HuH-7.5 (cell line): Measurements from ENCODE around the gene ALAD.
"Not testable (repeated sequence)": the region's sequence is repeated elsewhere in the genome, so short reads cannot be mapped to it uniquely, and the experiment has no call there.

Source experiments
- DNase-seq: peaks from one replicate; pipeline ENCODE4 v3.0.0; 2011; ENCODE audit warnings: low spot score

ALAD gene

DNA sequence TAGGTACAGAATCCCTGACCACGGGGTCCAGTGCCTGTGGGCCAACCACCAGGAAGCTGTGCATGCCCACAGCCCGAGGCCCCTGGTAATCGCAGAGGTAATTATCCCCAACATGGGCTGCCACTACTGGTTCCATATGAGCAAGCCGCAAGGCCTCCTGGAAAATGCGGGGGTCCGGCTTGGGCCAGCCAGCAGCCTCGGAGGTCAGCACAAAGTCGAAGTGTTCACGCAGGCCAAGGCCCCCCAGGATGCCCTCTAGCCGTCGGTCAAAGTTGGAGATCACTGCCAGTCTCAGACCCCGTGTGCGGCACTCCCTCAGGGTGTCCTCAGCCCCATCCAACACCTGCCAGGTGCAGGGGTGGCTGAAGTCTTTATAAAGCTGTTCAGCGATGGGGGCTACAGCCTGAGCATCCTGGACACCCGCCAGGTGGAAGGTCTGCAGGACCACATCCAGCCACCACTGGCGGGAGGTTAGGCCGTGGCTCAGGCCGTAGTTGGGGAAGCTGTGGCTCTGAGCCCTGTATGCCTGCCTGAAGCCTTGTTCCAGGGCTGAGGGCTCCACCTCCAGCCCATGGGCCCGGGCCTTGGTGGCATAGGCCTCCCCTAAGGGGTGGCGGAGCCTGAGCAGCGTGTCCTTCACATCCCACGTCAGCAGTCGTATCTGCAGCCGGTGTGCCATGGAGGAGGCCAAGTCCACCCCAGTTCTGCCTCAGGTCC lies 27.2 kb downstream of the ALAD start:
- DNase-seq, result no peak

DNA sequence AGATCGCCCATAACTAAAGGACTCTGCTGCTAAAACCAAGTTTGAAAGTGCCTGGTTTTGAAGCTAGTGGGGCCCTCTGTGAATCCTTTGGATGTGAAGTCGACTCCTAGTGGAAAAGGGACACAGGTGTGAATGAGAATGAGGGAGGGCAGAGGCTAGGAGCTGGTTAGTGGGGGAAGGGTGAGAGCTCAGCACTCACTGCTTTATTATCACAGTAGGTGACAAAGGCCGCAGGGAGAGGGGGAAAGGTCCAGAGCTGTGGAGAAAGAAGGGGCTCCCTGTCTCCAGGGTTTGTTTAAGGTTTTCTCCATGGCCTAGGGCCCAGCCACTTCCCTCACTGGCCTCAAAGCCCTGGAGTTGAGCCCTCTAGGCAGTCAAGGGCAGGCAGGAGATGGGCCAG lies 27.8 kb downstream of the ALAD start:
- no peak for DNase-seq

DNA sequence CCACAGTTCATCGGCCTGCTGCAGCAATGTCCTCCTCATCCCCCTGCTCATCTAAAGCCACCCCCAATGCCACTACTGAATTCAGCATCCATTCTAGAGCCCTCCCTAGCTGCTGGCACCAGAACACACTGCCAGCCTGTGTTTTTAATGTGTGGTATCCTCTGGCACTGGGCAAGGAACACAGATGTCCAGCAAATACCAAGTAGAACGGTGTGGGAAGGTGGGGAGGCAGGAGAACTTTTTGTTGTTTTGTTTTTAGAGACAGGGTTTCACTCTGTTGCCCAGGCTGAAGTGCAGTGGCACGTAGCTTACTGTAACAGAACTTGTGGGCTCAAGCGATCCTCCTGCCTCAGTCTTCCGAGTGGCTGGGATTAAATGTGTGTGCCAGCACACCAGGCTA lies 29.0 kb downstream of the ALAD start:
- DNase-seq, result no peak

DNA sequence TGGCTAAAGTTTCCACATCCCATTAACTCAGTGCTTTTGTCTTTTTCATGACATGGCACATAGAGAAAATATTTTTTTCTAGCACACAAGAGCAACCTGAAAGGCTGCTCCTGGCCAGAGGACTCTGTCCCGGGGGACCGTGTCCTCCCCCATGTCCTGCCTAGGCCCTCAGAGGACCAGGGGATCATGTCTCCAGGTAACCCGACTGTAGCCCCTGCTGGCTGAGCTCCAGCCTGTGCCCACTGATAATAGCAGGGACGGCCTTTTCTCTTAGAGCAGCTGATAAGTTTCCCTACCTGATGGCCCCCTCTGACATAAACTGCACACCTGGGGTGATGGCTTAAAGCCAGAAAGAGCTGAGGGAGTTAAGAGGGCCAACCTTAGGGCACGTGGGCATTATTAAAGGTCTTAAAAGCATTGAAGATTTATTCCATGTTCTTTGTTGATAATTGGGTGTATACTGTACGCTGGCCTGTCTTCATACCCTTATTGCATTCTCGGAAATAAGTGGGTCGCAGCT lies 30.2 kb downstream of the ALAD start:
- no peak for DNase-seq

DNA sequence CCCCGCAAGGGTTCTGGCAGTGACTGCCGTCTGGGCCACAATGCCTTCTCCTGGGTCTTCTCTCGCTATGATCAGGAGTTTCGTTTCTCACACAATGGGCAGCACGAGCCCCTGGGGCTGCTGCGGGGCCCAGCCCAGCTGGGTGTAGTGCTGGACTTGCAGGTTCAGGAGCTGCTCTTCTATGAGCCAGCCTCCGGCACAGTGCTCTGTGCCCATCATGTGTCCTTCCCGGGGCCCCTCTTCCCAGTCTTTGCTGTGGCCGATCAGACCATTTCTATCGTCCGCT lies 31.3 kb downstream of the ALAD start:
- no peak for DNase-seq

DNA sequence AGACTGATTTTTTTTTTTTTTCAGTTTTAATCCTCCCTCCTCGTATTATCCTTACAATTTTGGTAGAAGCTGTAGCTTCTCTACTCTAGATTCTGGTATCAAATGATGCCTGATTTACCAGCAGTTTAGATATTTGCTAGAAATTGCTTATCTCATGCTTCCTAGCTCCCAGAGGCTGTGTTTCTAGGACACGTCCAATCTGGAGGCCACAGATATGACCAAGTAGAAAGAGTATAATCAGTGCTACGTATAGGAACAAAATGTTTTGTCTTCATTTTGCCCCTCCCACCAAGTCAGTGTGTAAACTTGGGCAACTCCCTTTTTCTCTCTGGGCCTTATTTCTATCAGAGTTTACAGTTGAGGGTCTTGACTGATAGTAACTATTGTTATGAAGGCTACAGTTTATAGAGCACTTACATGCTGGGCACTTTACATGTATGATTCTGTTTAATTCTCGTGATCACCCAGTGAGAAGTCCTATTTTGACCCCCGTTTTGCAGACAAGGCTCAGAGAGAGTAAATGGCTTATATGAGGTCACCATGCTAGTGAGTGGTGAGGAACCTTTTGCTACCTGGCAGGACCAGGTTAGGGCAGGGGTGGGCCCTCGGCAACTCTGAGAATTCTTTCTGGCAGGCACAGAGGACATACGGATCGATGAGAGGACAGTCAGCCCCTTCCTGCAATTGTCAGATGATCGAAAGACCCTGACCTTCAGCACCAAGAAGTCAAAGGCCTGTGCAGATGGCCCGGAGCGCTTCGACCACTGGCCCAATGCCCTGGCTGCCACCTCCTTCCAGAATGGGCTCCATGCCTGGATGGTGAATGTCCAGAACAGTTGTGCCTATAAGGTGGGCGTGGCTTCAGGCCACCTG lies 31.9 kb downstream of the ALAD start:
- no peak for DNase-seq

DNA sequence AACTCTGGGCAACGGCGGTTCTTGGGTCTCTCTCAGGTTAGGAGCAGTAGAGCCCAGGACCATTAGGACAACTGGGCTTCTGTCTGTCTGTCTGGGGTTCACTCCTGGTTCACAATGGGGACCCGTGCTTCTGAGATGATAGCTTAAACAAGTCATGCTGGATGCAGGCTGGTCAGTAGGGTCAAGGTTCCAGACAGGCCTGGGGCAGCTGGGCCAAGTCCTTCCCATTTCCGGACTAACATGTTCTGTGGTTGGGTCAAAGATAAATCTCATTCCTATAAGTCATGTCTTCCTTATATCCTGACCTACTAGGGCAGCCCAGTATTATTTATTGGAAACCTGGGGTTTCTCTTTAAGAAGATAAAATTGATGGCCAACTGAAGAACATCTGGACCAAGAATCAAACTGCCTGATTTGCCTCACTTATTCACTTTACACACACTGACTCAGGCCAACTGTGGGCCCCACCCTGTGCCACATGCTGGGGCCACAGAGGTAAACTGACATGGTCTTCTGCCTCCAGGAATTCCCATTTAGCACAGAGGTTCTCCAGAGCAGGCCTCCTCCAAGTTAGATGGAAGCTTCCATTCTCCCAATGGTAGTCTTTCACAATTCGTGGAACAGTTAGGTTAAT lies 32.6 kb downstream of the ALAD start:
- no peak for DNase-seq

DNA sequence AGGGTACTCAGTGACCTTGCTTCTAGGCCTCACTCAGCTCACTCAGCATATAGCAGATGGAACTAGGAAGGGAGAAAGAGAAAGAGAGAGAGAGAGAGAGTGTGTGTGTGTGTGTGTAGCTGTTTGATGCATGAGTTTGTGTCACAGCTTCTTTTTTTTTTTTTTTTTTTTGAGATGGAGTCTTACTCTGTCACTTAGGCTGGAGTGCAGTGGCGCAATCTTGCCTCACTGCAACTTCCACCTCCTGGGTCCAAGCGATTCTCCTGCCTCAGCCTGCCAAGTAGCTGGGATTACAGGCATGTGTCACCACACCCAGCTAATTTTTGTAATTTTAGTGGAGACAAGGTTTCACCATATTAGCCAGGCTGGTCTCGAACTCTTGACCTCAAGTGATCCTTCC lies 35.4 kb downstream of the ALAD start:
- not testable (repeated sequence) for DNase-seq

DNA sequence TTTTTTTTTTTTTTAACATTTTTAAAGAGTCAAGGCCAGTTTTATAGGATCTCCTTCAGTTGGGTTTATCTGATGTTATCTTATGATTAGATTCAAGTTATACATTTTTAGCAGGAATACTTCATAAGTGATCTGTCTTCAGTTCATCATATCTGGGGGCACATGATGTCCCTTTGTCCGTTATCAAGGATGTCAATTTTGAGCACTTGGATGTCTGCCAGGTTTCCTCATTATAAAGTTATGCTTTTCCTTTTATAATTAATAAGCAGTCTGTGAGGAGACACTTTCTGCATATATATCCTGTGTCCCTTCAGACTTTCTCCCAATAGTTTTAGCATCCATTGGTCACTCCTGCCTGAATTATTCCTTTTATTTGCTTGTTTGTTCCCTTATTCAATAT lies 36.1 kb downstream of the ALAD start:
- no peak for DNase-seq

DNA sequence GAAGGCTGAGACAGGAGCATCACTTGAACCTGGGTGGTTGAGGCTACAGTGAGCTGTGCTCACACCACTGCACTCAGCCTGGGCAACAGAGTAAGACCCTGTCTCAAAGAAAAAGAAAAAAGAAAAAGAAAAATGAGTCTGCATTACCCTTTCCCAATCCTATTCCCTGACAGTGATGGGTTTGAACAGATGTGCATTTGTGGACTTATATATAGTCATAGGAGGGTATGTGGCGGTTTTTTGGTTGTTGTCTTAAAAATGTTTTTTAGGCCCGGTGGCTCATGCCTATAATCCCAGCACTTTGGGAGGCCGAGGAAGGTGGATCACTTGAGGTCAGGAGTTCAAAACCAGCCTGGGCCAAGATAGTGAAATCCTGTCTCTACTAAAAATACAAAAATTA lies 37.7 kb downstream of the ALAD start:
- DNase-seq, result no peak

DNA sequence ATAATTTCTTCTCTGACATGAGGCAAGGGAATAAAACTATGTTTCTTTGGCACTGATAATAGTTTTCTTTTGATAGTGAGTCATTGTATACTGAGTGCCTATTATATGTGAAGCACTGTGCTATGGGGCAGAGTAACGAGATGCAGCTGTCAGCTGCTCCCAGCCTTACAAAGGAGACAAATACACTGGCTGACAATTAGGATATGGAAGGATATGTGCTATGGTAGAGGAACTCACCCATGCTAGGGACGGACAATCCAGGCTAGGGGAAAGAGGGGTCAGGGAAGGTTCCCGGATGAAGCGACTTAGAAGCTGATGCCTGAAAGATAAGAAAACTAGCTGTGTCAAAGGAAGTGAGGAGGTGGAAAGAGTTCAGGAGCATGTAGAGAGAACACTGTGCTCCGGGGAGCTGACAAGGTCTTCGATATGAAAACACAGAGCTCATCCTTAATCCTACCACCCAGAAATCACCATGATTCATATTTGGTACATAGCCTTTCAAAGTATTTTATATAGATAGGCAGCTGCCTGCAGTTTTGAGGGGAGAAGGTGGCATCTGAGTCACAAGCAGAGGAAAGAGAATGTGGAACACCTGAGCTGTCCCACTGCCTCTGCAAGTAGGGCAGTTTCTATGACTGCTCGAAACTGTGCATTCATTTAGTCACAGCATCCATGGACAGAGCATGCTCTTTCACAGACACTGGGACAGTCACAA lies 39.6 kb downstream of the ALAD start:
- no peak for DNase-seq

DNA sequence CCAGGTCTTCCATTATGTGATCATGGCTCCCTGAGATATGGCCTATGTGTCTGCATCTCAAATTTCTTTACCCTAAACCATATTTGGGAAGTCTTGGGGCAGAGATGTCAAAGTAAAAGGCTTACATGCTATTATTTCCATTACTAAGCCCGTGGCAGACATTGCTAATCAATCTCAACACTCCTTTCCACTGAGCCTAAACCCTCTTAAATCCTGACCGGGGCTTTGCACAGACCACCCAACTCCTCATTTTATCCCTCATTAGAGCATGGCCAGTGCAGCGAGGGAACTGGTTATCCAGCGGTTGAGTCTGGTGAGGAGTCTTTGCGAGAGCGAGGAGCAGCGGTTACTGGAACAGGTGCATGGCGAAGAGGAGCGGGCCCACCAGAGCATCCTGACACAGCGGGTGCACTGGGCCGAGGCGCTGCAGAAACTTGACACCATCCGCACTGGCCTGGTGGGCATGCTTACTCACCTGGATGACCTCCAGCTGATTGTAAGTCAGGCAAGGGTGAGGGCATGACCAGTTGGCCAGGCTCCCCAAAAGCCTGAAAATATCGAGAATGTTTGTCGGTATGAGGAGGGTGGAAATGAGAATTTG lies 40.7 kb downstream of the ALAD start:
- no peak for DNase-seq

DNA sequence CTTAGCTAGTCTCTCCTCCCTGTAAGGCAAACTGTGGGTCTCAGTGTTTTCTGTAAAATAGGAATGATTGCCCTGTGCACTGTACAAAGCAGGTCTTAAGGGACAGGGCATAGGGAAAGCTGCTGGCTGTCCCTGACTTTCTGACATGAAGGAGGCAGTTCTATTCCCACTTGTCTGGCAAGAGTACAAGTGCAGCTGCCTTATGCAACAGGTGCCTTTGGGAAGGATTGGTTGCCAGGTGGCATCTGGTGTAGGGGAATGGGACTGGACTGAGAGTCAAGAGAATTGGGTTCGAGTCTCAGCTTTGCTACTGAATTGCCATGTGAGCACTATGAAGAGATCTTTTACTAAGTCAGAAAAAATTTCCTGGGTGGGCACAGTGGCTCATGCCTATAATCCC lies 41.7 kb downstream of the ALAD start:
- DNase-seq, result no peak

DNA sequence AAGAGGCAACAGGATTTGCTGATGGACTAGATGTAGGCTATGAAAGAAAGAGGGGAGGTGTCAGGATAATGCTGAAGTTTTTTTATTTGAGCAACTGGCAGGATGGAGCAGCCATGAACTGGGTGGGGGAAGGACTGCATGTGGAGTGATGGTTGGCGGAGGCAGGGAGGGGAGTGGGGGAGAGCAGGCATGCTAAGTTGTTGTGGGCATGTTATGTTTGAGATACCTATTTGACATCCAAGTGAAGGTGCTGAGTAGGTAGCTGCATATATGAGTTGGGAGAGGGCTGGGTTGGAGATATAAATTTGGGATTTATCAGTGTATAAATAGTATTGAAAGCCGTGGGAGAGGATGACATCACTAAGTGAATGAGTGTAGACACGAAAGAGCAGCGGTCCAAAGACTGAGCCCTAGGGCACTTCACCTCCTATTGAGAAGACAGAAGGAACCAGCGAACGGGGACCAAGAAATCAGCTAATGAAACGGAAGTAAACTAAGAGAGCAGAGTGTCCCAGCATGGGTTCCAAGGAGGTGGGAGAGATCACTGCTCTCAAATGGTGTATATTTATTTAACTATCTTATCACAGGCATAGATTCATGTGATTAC lies 44.3 kb downstream of the ALAD start:
- DNase-seq, result no peak

DNA sequence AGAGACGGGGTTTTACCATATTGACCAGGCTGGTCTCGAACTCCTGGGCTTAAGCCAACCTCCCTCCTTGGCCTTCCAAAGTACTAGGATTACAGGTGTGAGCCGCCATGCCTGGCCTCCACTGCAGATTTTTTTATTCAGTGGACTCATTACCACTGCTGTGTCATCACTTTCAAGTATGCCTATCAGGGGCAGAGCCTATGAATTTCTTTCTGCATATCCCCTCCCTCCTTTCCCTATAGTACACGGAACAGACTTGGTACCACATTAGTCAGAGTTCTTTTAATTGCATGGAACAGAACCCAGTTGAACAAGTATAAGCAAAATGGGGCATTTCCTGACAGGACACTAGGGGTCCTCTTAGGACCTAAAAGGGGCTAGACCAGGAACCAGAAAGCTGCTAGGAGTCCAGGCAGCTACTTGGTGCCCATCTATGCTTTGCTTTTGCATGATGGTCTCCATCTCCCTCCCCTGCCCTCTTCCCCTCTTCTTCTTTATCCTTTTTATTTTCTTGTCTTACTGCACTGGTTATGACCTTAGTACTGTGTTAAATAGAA lies 46.0 kb downstream of the ALAD start:
- no peak for DNase-seq

DNA sequence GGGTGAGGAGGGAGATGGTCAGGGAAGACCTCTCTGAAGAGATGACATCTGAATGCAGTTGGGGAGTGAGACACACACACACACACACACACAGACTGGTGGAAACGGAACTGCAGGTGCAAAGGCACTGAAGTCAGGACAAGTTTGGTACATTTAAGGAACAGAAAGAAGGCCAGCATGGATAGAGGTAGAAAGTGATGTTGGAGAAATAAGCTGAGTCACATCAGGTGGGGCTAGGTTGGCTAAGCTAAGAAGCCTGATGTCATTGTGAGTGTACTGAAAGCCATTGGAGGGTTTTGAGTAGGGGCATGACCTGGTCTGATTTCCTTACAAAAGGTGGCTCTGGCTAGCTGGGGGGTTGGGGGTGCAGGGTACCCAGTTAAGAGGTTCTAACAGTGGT lies 48.7 kb downstream of the ALAD start:
- no peak for DNase-seq

DNA sequence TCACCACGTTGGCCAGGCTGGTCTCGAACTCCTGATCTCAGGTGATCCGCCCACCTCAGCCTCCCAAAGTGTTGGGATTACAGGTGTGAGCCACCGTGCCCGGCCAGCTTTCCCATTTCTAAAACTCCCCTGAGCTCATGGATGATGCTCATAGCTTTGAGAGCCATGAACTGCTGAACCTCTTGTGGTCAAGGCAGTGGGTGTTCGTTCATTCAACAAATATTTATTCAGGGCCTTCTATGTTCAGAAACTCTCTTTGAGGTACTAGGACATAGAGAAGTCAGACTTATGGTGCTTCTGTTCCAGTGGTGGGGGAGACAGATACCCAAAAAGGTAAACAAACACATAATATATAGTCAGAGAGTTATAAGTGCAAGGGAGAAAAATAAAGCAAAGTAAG lies 49.1 kb downstream of the ALAD start:
- no peak for DNase-seq

DNA sequence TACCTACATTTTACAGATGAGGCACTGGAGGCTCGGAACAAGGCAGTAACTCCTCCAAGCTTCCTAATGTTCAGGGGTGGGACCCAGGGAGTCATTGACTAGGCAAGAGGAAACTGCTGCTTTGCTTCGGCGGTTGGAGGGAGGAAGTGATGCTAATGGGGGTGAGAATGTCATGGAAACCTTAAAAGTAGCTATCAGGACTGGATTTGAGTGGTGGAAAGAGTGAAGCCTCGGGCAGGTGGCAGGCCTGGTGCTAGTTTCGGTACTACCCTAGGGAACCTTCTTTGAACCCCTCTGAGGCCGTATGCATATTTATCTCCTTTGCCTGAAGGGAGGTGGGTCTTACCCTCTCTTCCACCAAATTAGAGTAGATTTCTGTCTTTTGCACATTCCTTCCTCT lies 50.1 kb downstream of the ALAD start:
- DNase-seq, result no peak

DNA sequence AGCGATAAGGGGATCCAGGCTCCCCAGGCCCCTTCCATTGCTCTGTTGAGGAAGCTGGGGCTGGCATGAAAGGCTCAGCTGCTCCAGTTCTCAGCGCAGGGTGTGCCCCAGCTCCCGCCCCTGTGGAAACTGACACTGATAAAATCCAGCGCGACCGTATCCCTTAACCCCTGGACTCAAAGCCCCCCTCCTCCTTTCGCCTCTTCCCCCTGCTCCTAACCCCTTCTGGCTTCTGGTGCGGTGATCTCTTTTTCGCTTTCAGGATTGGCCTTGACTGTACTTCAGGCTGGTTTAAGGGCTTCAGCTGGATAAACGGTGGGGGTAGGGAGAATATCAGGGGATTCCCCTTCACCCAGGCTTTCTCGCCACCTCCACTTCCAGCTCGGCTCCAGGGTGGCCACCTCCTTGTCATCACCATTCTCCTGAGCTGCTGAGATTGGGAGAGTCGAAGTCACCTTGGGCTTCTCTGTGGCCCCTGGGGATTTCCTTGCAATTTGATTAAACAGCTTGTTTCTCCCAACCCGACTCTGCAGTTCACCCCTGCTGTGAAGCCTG lies 50.9 kb downstream of the ALAD start:
- no peak for DNase-seq

DNA sequence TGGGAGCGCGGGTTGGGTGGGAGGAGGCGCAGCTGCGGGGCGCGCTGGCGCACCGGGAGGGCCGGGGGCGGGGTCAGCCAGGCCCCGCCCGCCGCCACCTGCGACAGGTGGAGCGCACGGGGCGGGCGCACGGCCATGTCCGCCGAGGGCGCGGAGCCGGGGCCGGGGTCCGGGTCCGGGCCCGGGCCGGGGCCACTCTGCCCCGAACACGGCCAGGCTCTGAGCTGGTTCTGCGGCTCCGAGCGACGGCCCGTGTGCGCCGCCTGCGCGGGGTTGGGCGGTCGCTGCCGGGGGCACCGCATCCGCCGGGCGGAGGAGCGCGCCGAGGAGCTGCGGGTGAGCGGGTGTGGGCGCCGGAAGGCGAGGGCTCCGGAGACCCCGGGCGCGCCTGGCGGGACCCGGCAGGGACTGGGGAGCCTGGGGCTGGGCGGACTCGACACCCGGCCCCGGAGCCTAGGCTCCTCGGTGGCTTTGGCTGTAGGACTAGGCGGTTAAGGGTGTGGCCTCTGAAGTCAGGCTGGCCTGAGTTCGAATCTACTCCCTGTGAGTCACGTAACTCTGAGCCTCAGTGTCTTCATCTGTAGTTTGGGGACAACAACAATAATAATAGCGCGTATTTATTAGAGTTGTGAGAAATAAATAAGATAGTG lies 51.5 kb downstream of the ALAD start, which contains the start of gene BSPRY:
TSS of gene BSPRY (plus strand) at position 97 of the 650 bp plus-strand sequence. CDS start at position 136, 39 bp downstream.
- peak; percentile 52 for DNase-seq
